HCT116 (cell line): ENCODE data around the gene GPC5. TPM values are rescaled to one million over a fixed set of nuclear protein-coding genes. Genes with fewer than 3 reads are reported as not detected.

ENCODE experiments used
- ATAC-seq: fragments of 200-7000 bp; cut with Tn5 transposase; 2 replicates; pipeline ENCODE4 v1.9.1; 2020; ENCODE audit warnings: mild to moderate bottlenecking, moderate library complexity
- BruUV-seq: library from RNA; stranded (reverse); fragments of 400-500 nt; replicated peaks from 2 replicates; lab custom pipeline; 2021; lab: Mats Ljungman, UMichigan
- CTCF ChIA-PET: fragments of 300-600 bp; sonication (Branson Sonifier 250); formaldehyde crosslinking; loops from one replicate; lab custom pipeline; 2021; ENCODE audit warnings: antibody characterized with exemption; lab: Charles Lee
- POLR2A ChIA-PET: fragments of 300-600, 350-600 bp; sonication (Branson Sonifier 250); formaldehyde crosslinking; loops from one replicate; lab custom pipeline; 2021; ENCODE audit warnings: antibody characterized with exemption; lab: Charles Lee
- RAD21 ChIA-PET, 2 experiments: fragments of 300-600 bp; sonication (Branson Sonifier 250); formaldehyde crosslinking; loops; one replicate each; lab custom pipeline; 2023; ENCODE audit warnings: low total read pairs in 2 of 2; ENCODE audit not compliant: uncharacterized antibody in 2 of 2, unreplicated experiment in 2 of 2, low non-redundant PET in 1 of 2; lab: Charles Lee
- DNase-seq: peaks from one replicate; pipeline ENCODE4 v3.0.0-alpha.2; 2010; ENCODE audit warnings: low read depth, low spot score
- H2AFZ ChIP-seq: fragments of 200-600 bp; shearing (Covaris generic), sonication (generic); 2 replicates; pipeline ENCODE4 v1.6.1; 2017; ENCODE audit warnings: low read depth, mixed run types, mixed read lengths, antibody characterized with exemption, low read length; ENCODE audit not compliant: poor library complexity, severe bottlenecking
- H3K27ac ChIP-seq: 2 replicates; pipeline ENCODE4 v1.5.1; 2012; ENCODE audit warnings: low read depth, low read length
- H3K27me3 ChIP-seq: fragments of 200-600 bp; sonication (generic); 2 replicates; pipeline ENCODE4 v1.6.1; 2016; ENCODE audit warnings: mixed run types, low read length, mixed read lengths; ENCODE audit not compliant: insufficient read depth
- H3K36me3 ChIP-seq, 2 experiments: fragments of 200-500 bp in 1 of 2; fragments of 200-600 bp in 1 of 2; sonication (Bioruptor generic) in 1 of 2; sonication (generic) in 1 of 2; 2 replicates each; pipeline versions ENCODE4 v1.5.1 to v1.6.1; 2014 to 2016; ENCODE audit warnings: low read length in 2 of 2, inconsistent platforms in 1 of 2, mixed read lengths in 1 of 2, mixed run types in 1 of 2; ENCODE audit not compliant: insufficient read depth in 2 of 2, control insufficient read depth in 1 of 2
- H3K4me1 ChIP-seq, 2 experiments: fragments of 200-600 bp in 1 of 2; sonication (generic) in 1 of 2; 2 replicates each; pipeline versions ENCODE4 v1.5.1 to v1.6.1; 2012 to 2017; ENCODE audit warnings: low read length in 2 of 2, inconsistent platforms in 1 of 2, mild to moderate bottlenecking in 1 of 2, mixed read lengths in 1 of 2, mixed run types in 1 of 2, moderate library complexity in 1 of 2; ENCODE audit not compliant: insufficient read depth in 2 of 2, control insufficient read depth in 1 of 2
- H3K4me2 ChIP-seq: fragments of 200-600 bp; sonication (generic); 2 replicates; pipeline ENCODE4 v1.6.1; 2017; ENCODE audit warnings: mixed run types, low read length, mixed read lengths
- H3K4me3 ChIP-seq, 2 experiments: fragments of 200-600 bp in 1 of 2; sonication (generic) in 1 of 2; replicated peaks in 1 of 2; 2 replicates each; pipeline ENCODE4 v1.5.1; 2011 to 2016; ENCODE audit warnings: low read length in 2 of 2, control low read depth in 1 of 2, low read depth in 1 of 2, mild to moderate bottlenecking in 1 of 2, mixed read lengths in 1 of 2, mixed run types in 1 of 2
- H3K79me2 ChIP-seq: fragments of 200-600 bp; sonication (generic); 2 replicates; pipeline ENCODE4 v1.6.1; 2017; ENCODE audit warnings: mild to moderate bottlenecking, mixed run types, low read length, moderate library complexity, mixed read lengths; ENCODE audit not compliant: insufficient read depth
- H3K9ac ChIP-seq: fragments of 200-600 bp; sonication (generic); 2 replicates; pipeline ENCODE4 v1.6.1; 2016; ENCODE audit warnings: low read length, mixed read lengths
- H3K9me2 ChIP-seq: fragments of 200-600 bp; sonication (generic), shearing (Covaris generic); 2 replicates; pipeline ENCODE4 v1.6.1; 2017; ENCODE audit warnings: mixed run types, mild to moderate bottlenecking, moderate library complexity; ENCODE audit not compliant: insufficient read depth
- H3K9me3 ChIP-seq, 2 experiments: fragments of 200-500 bp in 1 of 2; fragments of 200-600 bp in 1 of 2; sonication (Bioruptor generic) in 1 of 2; sonication (generic) in 1 of 2; 2 replicates each; pipeline ENCODE4 v1.6.1; 2014 to 2017; ENCODE audit warnings: low read length in 2 of 2, mixed read lengths in 2 of 2, inconsistent platforms in 1 of 2, low read depth in 1 of 2, mild to moderate bottlenecking in 1 of 2, mixed run types in 1 of 2, moderate library complexity in 1 of 2; ENCODE audit not compliant: control insufficient read depth in 1 of 2, insufficient read depth in 1 of 2
- H4K20me1 ChIP-seq: fragments of 200-600 bp; sonication (generic), shearing (Covaris generic); 2 replicates; pipeline ENCODE4 v1.6.1; 2017; ENCODE audit warnings: mixed run types, mild to moderate bottlenecking, moderate library complexity; ENCODE audit not compliant: insufficient read depth
- ATF3 ChIP-seq: IDR thresholded peaks from 2 replicates; pipeline ENCODE4 v1.6.1; 2012
- CBX3 ChIP-seq: IDR thresholded peaks from 2 replicates; pipeline ENCODE4 v1.6.1; 2012; ENCODE audit warnings: low read depth
- CTCF ChIP-seq, 3 experiments: fragments of 200-600 bp in 1 of 3; sonication (generic) in 1 of 3; IDR thresholded peaks in 2 of 3; conservative IDR thresholded peaks in 1 of 3; 2 replicates each; pipeline ENCODE4 v1.5.1; 2012 to 2017; ENCODE audit warnings: low read depth in 2 of 3, low read length in 2 of 3, antibody characterized with exemption in 1 of 3, borderline replicate concordance in 1 of 3, control low read depth in 1 of 3, mild to moderate bottlenecking in 1 of 3, mixed read lengths in 1 of 3, mixed run types in 1 of 3, moderate library complexity in 1 of 3; ENCODE audit not compliant: insufficient read depth in 1 of 3
- ELF1 ChIP-seq: IDR thresholded peaks from 2 replicates; pipeline ENCODE4 v1.6.1; 2012; ENCODE audit warnings: low read depth, borderline replicate concordance
- EZH2 ChIP-seq: fragments of 200-600 bp; sonication (generic); IDR thresholded peaks from 2 replicates; pipeline ENCODE4 v1.6.1; 2017; ENCODE audit warnings: antibody characterized with exemption, mixed run types
- EZH2phosphoT487 ChIP-seq: fragments of 200-600 bp; IDR thresholded peaks from 2 replicates; pipeline ENCODE4 v1.6.1; 2018; ENCODE audit warnings: antibody characterized with exemption, borderline replicate concordance
- FOSL1 ChIP-seq: IDR thresholded peaks from 2 replicates; pipeline ENCODE4 v1.6.1; 2012; ENCODE audit warnings: low read depth
- JUND ChIP-seq: IDR thresholded peaks from 2 replicates; pipeline ENCODE4 v1.6.1; 2012
- RAD21 ChIP-seq: IDR thresholded peaks from 2 replicates; pipeline ENCODE4 v1.6.1; 2012; ENCODE audit warnings: low read depth, mild to moderate bottlenecking
- REST ChIP-seq: IDR thresholded peaks from 2 replicates; pipeline ENCODE4 v1.6.1; 2012; ENCODE audit warnings: low read depth
- SIN3A ChIP-seq: IDR thresholded peaks from 2 replicates; pipeline ENCODE4 v1.6.1; 2012; ENCODE audit warnings: low read depth
- SP1 ChIP-seq: IDR thresholded peaks from 2 replicates; pipeline ENCODE4 v1.6.1; 2012; ENCODE audit warnings: low read depth
- TCF7L2 ChIP-seq: IDR thresholded peaks from 2 replicates; pipeline ENCODE4 v1.7.0; 2011; ENCODE audit warnings: borderline replicate concordance, inconsistent platforms; ENCODE audit not compliant: insufficient read depth, insufficient read length; ENCODE audit errors: extremely low read depth
- YY1 ChIP-seq: IDR thresholded peaks from 2 replicates; pipeline ENCODE4 v1.6.1; 2011; ENCODE audit warnings: low read length, low read depth, moderate library complexity, mild to moderate bottlenecking; ENCODE audit not compliant: insufficient replicate concordance; ENCODE audit errors: extremely low read depth
- ZFX ChIP-seq: fragments of 450-650 bp; IDR thresholded peaks from 2 replicates; pipeline ENCODE4 v1.6.1; 2017
- ZNF274 ChIP-seq: fragments of 200-500 bp; sonication (Bioruptor generic); IDR thresholded peaks from 2 replicates; pipeline ENCODE4 v1.6.1; 2014; ENCODE audit warnings: mild to moderate bottlenecking, low read depth, low read length, inconsistent platforms
- intact Hi-C: fragments of 100-400 bp; cut with micrococcal nuclease; formaldehyde crosslinking; loops from 2 replicates; pipeline ENCODE4 v1.10.0; 2022
- total RNA-seq: library from RNA; stranded (reverse); gene quantifications from one replicate; pipeline ENCODE4 v1.2.1, GENCODE V29; 2021; ENCODE audit not compliant: unreplicated experiment
- TF ChIP-seq, protein P1 (sequence below): IDR thresholded peaks from 2 replicates; pipeline ENCODE4 v1.6.1; 2011; ENCODE audit warnings: mild to moderate bottlenecking, low read length, moderate library complexity; ENCODE audit not compliant: insufficient replicate concordance; ENCODE audit errors: extremely low read depth

The GPC5 gene
- total RNA-seq, 1 experiment from 2014 or later = not detected

GRCh38 chr13:92433386-92433785, 1035.0 kb downstream of the GPC5 start (continued):
- TF ChIP-seq RAD21 = no peak
- TF ChIP-seq ZFX = no peak
- TF ChIP-seq CBX3 = no peak
- no peak for TF ChIP-seq JUND

DNA sequence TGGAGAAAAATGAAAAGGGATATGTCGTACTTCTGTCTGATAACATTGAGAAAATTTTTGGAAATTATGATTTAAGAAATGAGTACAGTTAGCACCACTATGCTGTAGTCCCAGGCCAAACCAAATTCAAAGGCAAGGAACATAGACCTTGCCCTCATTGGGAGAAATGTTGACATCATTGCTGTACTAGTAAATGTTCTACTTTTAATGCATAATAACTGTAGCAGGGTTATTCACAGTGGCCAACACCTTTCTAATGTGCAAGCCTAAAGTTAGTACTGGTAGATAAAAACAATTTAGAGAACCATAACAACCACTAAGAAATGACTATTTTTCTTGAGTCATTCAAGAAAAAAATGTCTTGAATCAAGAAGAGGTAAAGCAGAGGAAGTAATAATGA, 1035.5 kb downstream of the GPC5 start:
- BruUV-seq = no TSS peak
- ChIA-PET POLR2A (no interaction called here), CTCF (no interaction called here), RAD21 (no interaction called here)
- no peak overlapping the region for H3K4me2 ChIP-seq
- TF ChIP-seq REST (no peak), SIN3A (no peak), FOSL1 (no peak), CTCF (IDR thresholded peaks at IDR 0.05 in 2 of 3, conservative IDR thresholded peaks at IDR 0.05 in 1 of 3; ENCODE audit: borderline replicate concordance in 1 of 3, insufficient read depth in 1 of 3, low read depth in 2 of 3, low read length in 2 of 3) (no peak), YY1 (no peak), EZH2 (no peak), ATF3 (no peak), ZNF274 (no peak), ZFX (no peak), TCF7L2 (no peak), CBX3 (no peak), SP1 (no peak), ELF1 (no peak), EZH2phosphoT487 (no peak), JUND (no peak)
- TF ChIP-seq, protein P1, sequence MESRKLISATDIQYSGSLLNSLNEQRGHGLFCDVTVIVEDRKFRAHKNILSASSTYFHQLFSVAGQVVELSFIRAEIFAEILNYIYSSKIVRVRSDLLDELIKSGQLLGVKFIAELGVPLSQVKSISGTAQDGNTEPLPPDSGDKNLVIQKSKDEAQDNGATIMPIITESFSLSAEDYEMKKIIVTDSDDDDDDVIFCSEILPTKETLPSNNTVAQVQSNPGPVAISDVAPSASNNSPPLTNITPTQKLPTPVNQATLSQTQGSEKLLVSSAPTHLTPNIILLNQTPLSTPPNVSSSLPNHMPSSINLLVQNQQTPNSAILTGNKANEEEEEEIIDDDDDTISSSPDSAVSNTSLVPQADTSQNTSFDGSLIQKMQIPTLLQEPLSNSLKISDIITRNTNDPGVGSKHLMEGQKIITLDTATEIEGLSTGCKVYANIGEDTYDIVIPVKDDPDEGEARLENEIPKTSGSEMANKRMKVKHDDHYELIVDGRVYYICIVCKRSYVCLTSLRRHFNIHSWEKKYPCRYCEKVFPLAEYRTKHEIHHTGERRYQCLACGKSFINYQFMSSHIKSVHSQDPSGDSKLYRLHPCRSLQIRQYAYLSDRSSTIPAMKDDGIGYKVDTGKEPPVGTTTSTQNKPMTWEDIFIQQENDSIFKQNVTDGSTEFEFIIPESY = no peak
- intact Hi-C loops = no loop called here
- DNase-seq = no peak
- no peaks in the 10 kb centered on the region for H3K27me3 ChIP-seq
- H3K9me3 ChIP-seq = peaks cover 10 to 27% of the 10 kb centered on the region in 2 experiments; a peak in 2 of 4 replicates
- ATAC-seq = no peak
- no peaks in the 10 kb centered on the region for H3K4me1 ChIP-seq
- H3K9me2 ChIP-seq = no peaks in the 10 kb centered on the region
- no peak overlapping the region for H3K4me3 ChIP-seq
- no peak overlapping the region for H3K9ac ChIP-seq
- no peak overlapping the region for H3K27ac ChIP-seq
- H3K79me2 ChIP-seq = no peaks in the 10 kb centered on the region
- no peaks in the 10 kb centered on the region for H4K20me1 ChIP-seq
- no peaks in the 10 kb centered on the region for H3K36me3 ChIP-seq
- no peak overlapping the region for H2AFZ ChIP-seq
